Neural cell (in vitro differentiated cells): Measurements from ENCODE around the gene SSC5D. TPM values are rescaled to one million over a fixed set of nuclear protein-coding genes. Genes with fewer than 3 reads are reported as not detected.

ENCODE experiments used
- H2AFZ ChIP-seq: fragments of 200-600, 300-800 bp; sonication (generic), shearing (Covaris generic); 2 replicates; pipeline ENCODE4 v1.6.0; 2014; ENCODE audit warnings: low read depth, mild to moderate bottlenecking, antibody characterized with exemption, low read length, moderate library complexity
- H3F3A ChIP-seq: fragments of 200-600 bp; shearing (Covaris generic); 2 replicates; pipeline ENCODE4 v1.6.1; 2016; ENCODE audit warnings: mild to moderate bottlenecking, moderate library complexity, mixed read lengths, antibody characterized with exemption, low read length; ENCODE audit not compliant: insufficient read depth, poor library complexity, severe bottlenecking
- H3K27ac ChIP-seq: fragments of 200-600, 300-800 bp; sonication (generic), shearing (Covaris generic); 2 replicates; pipeline ENCODE4 v1.5.1; 2014; ENCODE audit warnings: mild to moderate bottlenecking, low read length, moderate library complexity
- H3K27me3 ChIP-seq: fragments of 300-800, 200-600 bp; sonication (generic), shearing (Covaris generic); 2 replicates; pipeline ENCODE4 v1.6.0; 2014; ENCODE audit warnings: mild to moderate bottlenecking, low read depth, low read length, moderate library complexity; ENCODE audit not compliant: insufficient read depth
- H3K36me3 ChIP-seq: fragments of 300-800, 200-600 bp; sonication (generic), shearing (Covaris generic); 2 replicates; pipeline ENCODE4 v1.5.1; 2014; ENCODE audit warnings: mild to moderate bottlenecking, antibody characterized with exemption, low read length, moderate library complexity; ENCODE audit not compliant: insufficient read depth
- H3K4me2 ChIP-seq: fragments of 300-800, 200-600 bp; sonication (generic), shearing (Covaris generic); 2 replicates; pipeline ENCODE4 v1.6.0; 2014; ENCODE audit warnings: mild to moderate bottlenecking, low read length
- H3K4me3 ChIP-seq: fragments of 300-800, 200-600 bp; sonication (generic), shearing (Covaris generic); 2 replicates; pipeline ENCODE4 v1.5.1; 2014; ENCODE audit warnings: mild to moderate bottlenecking, low read length, moderate library complexity
- H3K79me2 ChIP-seq: fragments of 200-600 bp; shearing (Covaris generic); replicated peaks from 2 replicates; pipeline ENCODE4 v1.6.0; 2014; ENCODE audit warnings: mild to moderate bottlenecking, low read length, moderate library complexity; ENCODE audit not compliant: insufficient read depth
- H3K9ac ChIP-seq: fragments of 300-800, 200-600 bp; sonication (generic), shearing (Covaris generic); 2 replicates; pipeline ENCODE4 v1.6.1; 2016; ENCODE audit warnings: mild to moderate bottlenecking, low read length, mixed read lengths
- H3K9me2 ChIP-seq: fragments of 200-600 bp; shearing (Covaris generic); 2 replicates; pipeline ENCODE4 v1.6.1; 2016; ENCODE audit warnings: mild to moderate bottlenecking, low read length, mixed read lengths; ENCODE audit not compliant: insufficient read depth
- H3K9me3 ChIP-seq: fragments of 200-600, 300-800 bp; sonication (generic), shearing (Covaris generic); 2 replicates; pipeline ENCODE4 v1.6.1; 2016; ENCODE audit warnings: mild to moderate bottlenecking, mixed run types, low read length, moderate library complexity, mixed read lengths
- H4K20me1 ChIP-seq: fragments of 200-600 bp; shearing (Covaris generic); 2 replicates; pipeline ENCODE4 v1.6.1; 2016; ENCODE audit warnings: mild to moderate bottlenecking, mixed run types; ENCODE audit not compliant: insufficient read depth
- CTCF ChIP-seq: fragments of 450-650 bp; IDR thresholded peaks from 2 replicates; pipeline ENCODE4 v1.5.1; 2014; ENCODE audit warnings: antibody characterized with exemption, mild to moderate bottlenecking, moderate library complexity; ENCODE audit not compliant: poor library complexity, severe bottlenecking
- EP300 ChIP-seq: fragments of 450-650 bp; conservative IDR thresholded peaks from 2 replicates; pipeline ENCODE4 v1.6.1; 2014; ENCODE audit warnings: antibody characterized with exemption, mild to moderate bottlenecking, moderate library complexity; ENCODE audit not compliant: poor library complexity, severe bottlenecking
- EZH2 ChIP-seq: fragments of 200-600, 300-800 bp; shearing (Covaris generic), sonication (generic); IDR thresholded peaks from 2 replicates; pipeline ENCODE4 v1.6.1; 2014; ENCODE audit warnings: antibody characterized with exemption, low read length, borderline replicate concordance, mild to moderate bottlenecking; ENCODE audit not compliant: insufficient read depth, poor library complexity, severe bottlenecking
- MXI1 ChIP-seq: fragments of 450-650 bp; conservative IDR thresholded peaks from 2 replicates; pipeline ENCODE4 v1.6.1; 2014; ENCODE audit warnings: antibody characterized with exemption, mild to moderate bottlenecking; ENCODE audit not compliant: poor library complexity, severe bottlenecking
- POLR2AphosphoS5 ChIP-seq: IDR thresholded peaks from 2 replicates; pipeline ENCODE4 v1.6.1; 2012
- RAD21 ChIP-seq: fragments of 450-650 bp; conservative IDR thresholded peaks from 2 replicates; pipeline ENCODE4 v1.6.1; 2014; ENCODE audit warnings: antibody characterized with exemption, mild to moderate bottlenecking, moderate library complexity
- REST ChIP-seq: IDR thresholded peaks from 2 replicates; pipeline ENCODE4 v1.6.1; 2012; ENCODE audit warnings: borderline replicate concordance
- SMC3 ChIP-seq: fragments of 450-650 bp; conservative IDR thresholded peaks from 2 replicates; pipeline ENCODE4 v1.6.1; 2014; ENCODE audit warnings: antibody characterized with exemption, mild to moderate bottlenecking, moderate library complexity; ENCODE audit not compliant: poor library complexity
- TAF1 ChIP-seq: IDR thresholded peaks from 2 replicates; pipeline ENCODE4 v1.6.1; 2012; ENCODE audit warnings: low read depth
- polyA plus RNA-seq: library from polyadenylated mRNA; depleted of rRNA; stranded (reverse); fragments of >200 nt; gene quantifications from 2 replicates; pipeline ENCODE4 v1.2.3, GENCODE V29; 2014

Gene SSC5D
- polyA plus RNA-seq, 1 donor from 2014 or later = 0.45 TPM

- Histone ChIP-seq H3K27ac (no peak overlapping the region), H3K9me2 (no peaks in the 10 kb centered on the region), H3F3A (no peaks in the 10 kb centered on the region), H3K36me3 (no peaks in the 10 kb centered on the region), H4K20me1 (no peaks in the 10 kb centered on the region), H3K79me2 (no peaks in the 10 kb centered on the region), H3K9me3 (no peaks in the 10 kb centered on the region), H2AFZ (no peak overlapping the region), H3K4me3 (no peak overlapping the region), H3K27me3 (no peaks in the 10 kb centered on the region), H3K9ac (no peak overlapping the region), H3K4me2 (no peak overlapping the region)
- TF ChIP-seq TAF1 (no peak), EZH2 (no peak), RAD21 (no peak), MXI1 (no peak), CTCF (no peak), EP300 (no peak), POLR2AphosphoS5 (no peak), SMC3 (no peak), REST (no peak)
These were observed 61.5 kb downstream of the SSC5D start for GRCh38 chr19:55549500-55550320.

GRCh38 chr19:55550321-55550650, 62.0 kb downstream of the SSC5D start:
- H3K79me2 ChIP-seq = no peaks in the 10 kb centered on the region
- no peaks in the 10 kb centered on the region for H3F3A ChIP-seq
- TF ChIP-seq CTCF (no peak), POLR2AphosphoS5 (no peak), RAD21 (no peak), MXI1 (no peak), REST (no peak), SMC3 (no peak), EP300 (no peak), TAF1 (no peak), EZH2 (no peak)
- no peaks in the 10 kb centered on the region for H3K27me3 ChIP-seq
- H2AFZ ChIP-seq = no peak overlapping the region
- no peak overlapping the region for H3K27ac ChIP-seq
- no peak overlapping the region for H3K4me3 ChIP-seq
- no peak overlapping the region for H3K4me2 ChIP-seq
- no peaks in the 10 kb centered on the region for H4K20me1 ChIP-seq
- no peaks in the 10 kb centered on the region for H3K9me2 ChIP-seq
- H3K36me3 ChIP-seq = no peaks in the 10 kb centered on the region
- no peaks in the 10 kb centered on the region for H3K9me3 ChIP-seq
- H3K9ac ChIP-seq = no peak overlapping the region
